Measurements from ENCODE around the gene ADAMTS12. TPM values are rescaled to one million over a fixed set of nuclear protein-coding genes. Genes with fewer than 3 reads are reported as not detected.

Gene ADAMTS12
- total RNA-seq, 1 donor from 2014 or later: 1.9 TPM

GRCh38 chr5:33659526-33660169 lies 232.1 kb downstream of the ADAMTS12 start:
- ATAC-seq (no peak), DNase-seq (ENCODE audit: low spot score) (no peak)

GRCh38 chr5:33657804-33658440 lies 233.9 kb downstream of the ADAMTS12 start:
- ATAC-seq: no peak
- no peak for DNase-seq (ENCODE audit: low spot score)

- no peak for DNase-seq (ENCODE audit: low spot score)
- ATAC-seq: no peak
Measured at GRCh38 chr5:33657176-33657575, 234.6 kb downstream of the ADAMTS12 start.

GRCh38 chr5:33650911-33651310 lies 240.9 kb downstream of the ADAMTS12 start:
- no peak for DNase-seq (ENCODE audit: low spot score)
- ATAC-seq: no peak

GRCh38 chr5:33649549-33650482 lies 242.0 kb downstream of the ADAMTS12 start:
- no peak for ATAC-seq
- no peak for DNase-seq (ENCODE audit: low spot score)

- DNase-seq (ENCODE audit: low spot score): no peak
- no peak for ATAC-seq
Measured at GRCh38 chr5:33641744-33642505, 249.9 kb downstream of the ADAMTS12 start.

GRCh38 chr5:33639474-33639873 lies 252.3 kb downstream of the ADAMTS12 start:
- DNase-seq (ENCODE audit: low spot score): no peak

GRCh38 chr5:33637011-33637410 lies 254.8 kb downstream of the ADAMTS12 start:
- no peak for DNase-seq (ENCODE audit: low spot score)
- no peak for ATAC-seq

More at GRCh38 chr5:33639474-33639873, 252.3 kb downstream of the ADAMTS12 start:
- ATAC-seq: no peak

- ATAC-seq (no peak), DNase-seq (ENCODE audit: low spot score) (no peak)
Measured at GRCh38 chr5:33635582-33635981, 256.2 kb downstream of the ADAMTS12 start.

- DNase-seq (ENCODE audit: low spot score): no peak
Measured at GRCh38 chr5:33633699-33634098, 258.1 kb downstream of the ADAMTS12 start.

GRCh38 chr5:33631786-33632185 lies 260.0 kb downstream of the ADAMTS12 start:
- DNase-seq (ENCODE audit: low spot score): no peak
- ATAC-seq: no peak

More at GRCh38 chr5:33633699-33634098, 258.1 kb downstream of the ADAMTS12 start:
- ATAC-seq: no peak

GRCh38 chr5:33631139-33631538 lies 260.7 kb downstream of the ADAMTS12 start:
- ATAC-seq: no peak

GRCh38 chr5:33629999-33630398 lies 261.8 kb downstream of the ADAMTS12 start:
- DNase-seq (ENCODE audit: low spot score) (no peak), ATAC-seq (no peak)

More at GRCh38 chr5:33631139-33631538, 260.7 kb downstream of the ADAMTS12 start:
- DNase-seq (ENCODE audit: low spot score): no peak

GRCh38 chr5:33628796-33629195 lies 263.0 kb downstream of the ADAMTS12 start:
- DNase-seq (ENCODE audit: low spot score) (no peak), ATAC-seq (no peak)

GRCh38 chr5:33621514-33621913 lies 270.3 kb downstream of the ADAMTS12 start:
- ATAC-seq (no peak), DNase-seq (ENCODE audit: low spot score) (no peak)

GRCh38 chr5:33614039-33614438 lies 277.8 kb downstream of the ADAMTS12 start:
- DNase-seq (ENCODE audit: low spot score): no peak
- ATAC-seq: no peak

- ATAC-seq: no peak
- no peak for DNase-seq (ENCODE audit: low spot score)
Measured at GRCh38 chr5:33612386-33612785, 279.4 kb downstream of the ADAMTS12 start.

GRCh38 chr5:33611877-33612276 lies 279.9 kb downstream of the ADAMTS12 start:
- DNase-seq (ENCODE audit: low spot score) (no peak), ATAC-seq (no peak)

GRCh38 chr5:33608344-33609041 lies 283.3 kb downstream of the ADAMTS12 start:
- DNase-seq (ENCODE audit: low spot score) (no peak), ATAC-seq (peak; percentile 58)

GRCh38 chr5:33604503-33604902 lies 287.3 kb downstream of the ADAMTS12 start:
- ATAC-seq: no peak

More at GRCh38 chr5:33604503-33604902, 287.3 kb downstream of the ADAMTS12 start:
- no peak for DNase-seq (ENCODE audit: low spot score)
